Activated naive CD4-positive, alpha-beta T cell treated with anti-CD3 and anti-CD28 coated beads, Interleukin-2, amount 50 U/mL, for 72 hours (primary cell): Measurements from ENCODE around the gene KAT8. TPM values are rescaled to one million over a fixed set of nuclear protein-coding genes. Genes with fewer than 3 reads are reported as not detected.

ENCODE experiments used
- ATAC-seq, 2 donors: fragments of 150-1000 bp; cut with Tn5 transposase; 2 replicates each; pipeline ENCODE4 v1.10.0; 2021; ENCODE audit warnings: mild to moderate bottlenecking in 2 of 2, moderate library complexity in 2 of 2
- DNase-seq, 2 donors: peaks; one replicate each; pipeline ENCODE4 v3.0.0; 2021 to 2022; ENCODE audit warnings: low spot score in 2 of 2
- H3K27ac Mint-ChIP-seq, 2 donors: one replicate each; pipeline ENCODE4 v1.8.0; 2022; ENCODE audit warnings: mild to moderate bottlenecking in 2 of 2, mixed read lengths in 2 of 2
- H3K36me3 Mint-ChIP-seq, 2 donors: one replicate each; pipeline ENCODE4 v1.8.0; 2022; ENCODE audit warnings: mixed read lengths in 2 of 2
- H3K9me3 Mint-ChIP-seq, 2 donors: one replicate each; pipeline ENCODE4 v1.8.0; 2022; ENCODE audit warnings: mixed read lengths in 2 of 2
- total RNA-seq, 2 donors: library from RNA; stranded (reverse); gene quantifications; one replicate each; pipeline ENCODE4 v1.2.3, GENCODE V29; 2022

KAT8 gene
- total RNA-seq, 2 donors from 2014 or later, result 57.8 to 88.5 TPM

DNA sequence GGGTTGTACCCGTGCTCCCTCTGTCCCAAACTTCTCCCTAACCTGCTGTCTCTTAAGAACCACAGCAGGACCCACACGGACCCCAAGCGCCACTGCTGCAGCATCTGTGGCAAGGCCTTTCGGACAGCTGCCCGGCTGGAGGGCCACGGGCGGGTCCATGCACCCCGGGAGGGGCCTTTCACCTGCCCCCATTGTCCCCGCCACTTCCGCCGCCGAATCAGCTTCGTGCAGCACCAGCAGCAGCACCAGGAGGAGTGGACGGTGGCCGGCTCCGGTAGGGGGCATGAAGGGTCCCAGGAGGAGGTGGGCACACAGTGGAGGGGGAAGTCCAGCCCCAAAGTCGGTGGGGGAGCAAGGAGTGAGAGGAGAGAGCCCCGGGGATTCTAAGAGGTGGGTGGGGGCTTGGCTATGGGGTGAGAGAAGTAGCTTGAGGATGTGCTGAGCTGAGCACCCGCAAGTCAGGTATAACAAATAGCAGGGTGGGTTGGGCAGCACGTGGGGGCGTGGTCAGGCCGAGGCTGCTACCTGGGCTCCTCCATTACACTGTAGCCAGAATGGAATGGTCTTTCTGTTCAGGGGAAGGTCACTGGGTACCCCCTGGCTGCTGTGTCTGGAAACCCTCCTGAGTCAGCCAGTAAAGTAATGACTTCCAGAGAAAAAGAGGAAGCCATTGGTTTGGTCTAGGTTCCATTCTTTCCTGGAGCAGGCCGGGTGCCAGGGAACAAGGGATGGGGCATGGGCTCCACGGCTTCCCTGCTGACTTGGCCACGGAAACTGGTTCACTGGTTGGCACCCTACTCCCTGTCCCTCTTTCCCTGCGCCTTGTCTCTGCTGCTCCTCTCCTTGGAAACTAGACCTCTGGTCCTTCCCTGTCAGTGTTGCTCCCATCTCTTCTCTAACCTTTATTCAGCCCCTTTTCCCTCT is 35.8 kb upstream of the KAT8 start:
- ATAC-seq, result no peak
- DNase-seq, result no peak
- no peaks in the 10 kb centered on the region for H3K9me3 Mint-ChIP-seq
- H3K27ac Mint-ChIP-seq, result peak overlapping the region; percentile 48 to 71
- peaks cover 6 to 9% of the 10 kb centered on the region in 2 donors for H3K36me3 Mint-ChIP-seq

DNA sequence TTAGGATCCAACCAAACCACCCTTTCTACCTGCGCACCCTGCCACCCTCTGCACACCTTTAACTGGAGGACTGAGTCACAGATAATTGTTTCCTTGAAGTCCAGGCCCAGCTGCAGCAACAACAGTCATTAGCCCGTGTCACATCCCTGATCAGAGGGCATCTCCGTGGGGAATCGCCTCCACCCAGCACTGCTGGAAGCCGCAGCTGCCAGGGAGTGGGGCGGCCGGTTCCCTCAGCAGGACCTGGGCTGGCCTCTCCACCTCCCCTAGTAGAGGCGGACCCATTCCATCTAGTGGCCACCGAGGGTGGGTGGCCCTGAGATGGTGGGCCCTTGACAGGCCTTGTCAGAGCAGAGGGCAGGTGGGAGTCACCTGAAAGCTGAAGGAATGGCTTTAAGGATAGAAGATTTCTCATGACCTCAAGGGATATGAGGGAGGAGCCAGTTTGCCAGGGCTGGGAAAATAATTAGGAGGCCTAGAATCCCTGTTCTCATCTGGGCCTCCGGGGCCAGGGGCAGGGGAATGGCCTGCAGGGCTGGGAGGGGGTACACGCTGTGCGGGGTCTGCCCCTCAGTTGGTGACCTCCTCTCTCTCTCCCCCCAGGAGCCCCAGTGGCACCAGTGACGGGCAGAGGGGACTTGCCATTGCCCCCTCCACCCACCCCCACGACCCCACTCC is 35.0 kb upstream of the KAT8 start:
- ATAC-seq (no peak), DNase-seq (no peak)
- Mint-ChIP-seq H3K9me3 (no peaks in the 10 kb centered on the region), H3K36me3 (peaks cover 6 to 8% of the 10 kb centered on the region in 2 donors), H3K27ac (peak overlapping the region in 1 of 2 donors; percentile 48)

DNA sequence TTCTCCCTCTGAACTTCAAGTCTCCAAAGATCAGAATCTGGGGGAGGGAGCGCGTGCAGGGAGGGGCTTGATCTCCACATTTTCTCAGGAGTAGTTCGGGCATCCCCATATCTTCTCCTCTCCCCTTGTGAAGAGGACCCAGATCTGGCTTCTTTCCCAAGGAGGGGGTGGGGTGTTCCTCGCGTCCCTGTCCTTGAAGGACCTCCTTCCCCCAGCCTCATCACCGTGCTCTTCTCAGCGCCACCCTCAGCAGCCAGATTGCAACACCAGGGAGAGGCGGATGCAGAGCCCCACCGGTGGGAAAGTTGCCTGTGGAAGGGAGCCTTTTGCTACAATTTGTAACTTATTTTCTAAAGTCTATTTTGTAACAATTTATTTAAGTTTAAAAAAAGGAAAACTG is 34.4 kb upstream of the KAT8 start:
- H3K27ac Mint-ChIP-seq, result no peak overlapping the region
- H3K9me3 Mint-ChIP-seq, result no peaks in the 10 kb centered on the region
- H3K36me3 Mint-ChIP-seq, result peaks cover 3% of the 10 kb centered on the region in 2 donors
- no peak for DNase-seq
- no peak for ATAC-seq

DNA sequence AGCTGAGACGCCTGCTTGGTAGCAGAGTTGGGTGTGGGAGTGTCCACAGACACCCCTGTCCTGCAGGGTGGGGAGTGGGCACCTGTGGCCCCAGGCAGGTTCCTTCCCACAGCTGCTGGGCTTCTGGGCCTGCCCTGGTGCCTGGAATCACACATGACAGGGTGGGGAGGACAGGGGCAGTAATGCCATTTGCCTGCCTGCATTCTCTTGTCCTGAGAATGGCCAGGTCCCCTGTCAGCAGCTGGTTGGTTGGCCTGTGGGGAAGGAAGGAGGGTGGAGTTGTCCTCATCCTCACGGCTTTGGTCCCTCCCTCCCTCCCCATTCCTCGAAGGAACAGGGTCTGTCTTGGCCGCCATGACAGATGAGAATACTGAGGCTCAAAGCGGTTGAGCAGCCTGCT is 33.9 kb upstream of the KAT8 start:
- Mint-ChIP-seq H3K36me3 (no peaks in the 10 kb centered on the region), H3K27ac (no peak overlapping the region), H3K9me3 (no peaks in the 10 kb centered on the region)
- DNase-seq (no peak), ATAC-seq (no peak)

DNA sequence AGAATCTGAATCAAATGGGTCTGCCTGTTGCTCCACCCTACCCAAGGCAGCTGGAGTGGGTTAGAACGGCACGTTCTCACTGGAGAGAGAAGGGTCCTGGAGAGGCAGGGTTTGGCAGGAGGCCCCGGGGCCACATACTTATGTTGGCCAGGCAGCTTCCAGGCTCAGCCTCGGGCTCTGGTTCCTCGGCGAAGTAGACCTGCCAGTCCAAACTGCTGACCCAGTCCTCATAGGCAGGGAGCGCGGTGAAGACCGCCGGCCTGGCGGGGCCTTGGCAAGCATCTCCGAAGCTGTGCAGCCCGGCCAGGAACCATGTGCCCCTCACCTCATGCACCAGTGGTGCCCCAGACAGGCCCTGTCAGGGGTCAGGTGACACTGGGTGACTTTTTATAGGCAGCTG is 33.5 kb upstream of the KAT8 start:
- no peak for ATAC-seq
- H3K27ac Mint-ChIP-seq, result no peak overlapping the region
- DNase-seq, result no peak
- H3K36me3 Mint-ChIP-seq, result no peaks in the 10 kb centered on the region
- H3K9me3 Mint-ChIP-seq, result no peaks in the 10 kb centered on the region

DNA sequence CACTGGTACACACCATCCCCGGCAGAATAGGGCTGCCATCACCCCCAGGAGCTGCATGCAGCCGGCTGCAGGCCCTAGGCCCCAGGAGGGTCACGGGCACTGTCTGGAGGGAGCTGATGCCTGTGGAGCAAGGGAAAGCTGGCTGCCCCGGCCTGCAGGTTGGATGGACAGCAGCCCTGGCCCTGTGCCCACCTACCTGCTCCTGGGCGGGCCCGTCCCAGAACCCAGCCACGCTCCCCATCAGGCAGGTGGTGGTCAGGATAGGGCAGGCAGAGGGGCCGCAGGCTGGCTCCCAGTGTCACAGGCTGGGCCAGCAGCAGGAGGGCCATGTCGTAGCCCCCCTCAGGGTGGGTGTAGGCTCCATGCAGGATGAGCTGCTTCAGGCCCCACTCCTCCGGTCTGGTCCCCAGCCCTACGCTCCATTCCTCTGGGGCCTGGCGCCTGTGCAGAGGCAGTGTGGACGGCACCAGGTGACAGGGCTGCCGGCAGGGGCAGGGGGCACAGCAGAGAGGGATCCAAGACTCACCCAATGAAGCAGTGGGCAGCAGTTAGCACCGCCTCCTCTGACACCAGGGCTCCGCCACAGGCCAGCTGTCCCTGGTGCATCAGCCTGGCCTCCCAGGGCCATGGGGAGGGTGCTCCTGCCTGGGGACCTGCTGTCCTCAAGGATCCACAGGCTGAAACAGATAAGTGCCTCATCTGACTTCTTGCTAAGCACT is 32.7 kb upstream of the KAT8 start:
- ATAC-seq (peak in 1 of 2 donors; percentile 8), DNase-seq (no peak)
- peak overlapping the region in 1 of 2 donors; percentile 54 for H3K27ac Mint-ChIP-seq
- no peaks in the 10 kb centered on the region for H3K9me3 Mint-ChIP-seq
- H3K36me3 Mint-ChIP-seq, result no peaks in the 10 kb centered on the region

DNA sequence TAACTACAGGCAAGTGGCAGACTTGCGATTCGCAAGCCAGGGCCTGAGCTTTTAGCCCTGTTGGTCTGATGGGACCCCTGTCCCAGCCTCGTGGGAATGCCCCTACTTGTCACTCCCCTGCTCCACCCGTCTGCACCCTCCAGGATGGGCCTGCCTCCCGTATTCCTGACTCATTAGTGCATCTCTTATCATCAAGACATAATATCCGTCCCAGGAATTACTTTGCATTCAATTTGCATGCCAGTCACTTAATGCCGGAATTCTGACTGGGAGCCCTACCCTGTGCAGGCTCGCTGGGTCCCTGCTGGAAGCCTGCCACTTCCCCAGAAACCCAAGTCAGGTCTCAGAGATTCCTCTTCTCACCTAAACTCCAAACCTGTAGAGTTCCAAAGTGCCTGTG is 32.1 kb upstream of the KAT8 start:
- DNase-seq (no peak), ATAC-seq (no peak)
- H3K9me3 Mint-ChIP-seq, result no peaks in the 10 kb centered on the region
- peak overlapping the region in 1 of 2 donors; percentile 54 for H3K27ac Mint-ChIP-seq
- peaks cover 0 to under 1% of the 10 kb centered on the region in 2 donors for H3K36me3 Mint-ChIP-seq

DNA sequence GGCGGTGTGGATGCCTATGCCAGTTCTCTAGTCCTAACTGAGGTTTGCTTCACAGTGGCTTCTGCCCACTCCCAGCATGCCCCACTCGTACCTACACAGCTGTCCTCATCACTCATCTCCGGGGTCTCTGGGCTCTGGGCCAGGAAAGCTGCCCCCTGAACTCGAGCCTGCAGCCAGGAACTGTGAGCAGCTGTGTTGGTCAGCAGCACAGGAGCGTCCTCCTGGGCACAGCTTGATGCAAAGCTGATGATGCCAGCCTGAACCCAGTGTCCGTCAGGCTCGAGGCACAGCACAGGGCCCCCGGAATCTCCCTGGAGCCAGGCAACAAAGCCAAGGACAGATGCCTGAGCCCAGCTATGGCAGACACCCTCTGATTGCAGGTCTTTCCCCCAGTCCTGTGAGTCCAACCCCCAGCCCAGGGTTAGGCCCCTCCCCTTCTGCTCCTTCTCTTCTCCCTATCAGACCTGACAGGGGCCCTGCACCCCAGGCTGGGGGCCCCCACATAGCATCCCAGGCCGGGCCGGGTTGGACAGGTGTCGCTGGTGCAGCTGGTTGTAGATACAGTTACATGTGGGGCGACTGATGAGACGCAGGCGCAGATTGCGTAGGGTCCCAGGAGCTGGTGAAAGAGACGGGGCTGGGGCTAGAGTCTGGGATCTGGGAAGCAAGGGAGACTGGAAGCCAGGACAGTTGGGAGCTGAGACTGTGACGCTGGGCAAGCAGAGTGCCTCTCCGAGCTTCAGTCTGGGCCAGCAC is 31.4 kb upstream of the KAT8 start:
- Mint-ChIP-seq H3K27ac (peak overlapping the region in 1 of 2 donors; percentile 54), H3K36me3 (peaks cover 0 to 5% of the 10 kb centered on the region in 2 donors), H3K9me3 (no peaks in the 10 kb centered on the region)
- ATAC-seq (no peak), DNase-seq (no peak)

DNA sequence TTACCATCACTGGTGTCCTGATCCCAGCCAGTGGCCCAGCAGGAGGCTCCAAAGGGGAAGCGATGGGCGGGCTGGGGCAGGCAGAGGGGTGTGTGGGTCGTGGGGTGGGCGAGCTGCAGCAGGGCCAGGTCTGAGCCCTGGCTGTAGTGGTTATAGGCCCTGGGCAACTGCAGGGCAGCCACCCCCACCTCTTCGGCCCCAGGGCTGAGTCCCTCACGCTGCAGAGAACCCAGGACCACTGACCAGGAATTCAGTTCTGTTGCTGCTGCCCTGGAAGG is 30.9 kb upstream of the KAT8 start:
- H3K9me3 Mint-ChIP-seq, result no peaks in the 10 kb centered on the region
- H3K36me3 Mint-ChIP-seq, result peaks cover 0 to 5% of the 10 kb centered on the region in 2 donors
- H3K27ac Mint-ChIP-seq, result peak overlapping the region in 1 of 2 donors; percentile 54
- DNase-seq, result no peak
- no peak for ATAC-seq

DNA sequence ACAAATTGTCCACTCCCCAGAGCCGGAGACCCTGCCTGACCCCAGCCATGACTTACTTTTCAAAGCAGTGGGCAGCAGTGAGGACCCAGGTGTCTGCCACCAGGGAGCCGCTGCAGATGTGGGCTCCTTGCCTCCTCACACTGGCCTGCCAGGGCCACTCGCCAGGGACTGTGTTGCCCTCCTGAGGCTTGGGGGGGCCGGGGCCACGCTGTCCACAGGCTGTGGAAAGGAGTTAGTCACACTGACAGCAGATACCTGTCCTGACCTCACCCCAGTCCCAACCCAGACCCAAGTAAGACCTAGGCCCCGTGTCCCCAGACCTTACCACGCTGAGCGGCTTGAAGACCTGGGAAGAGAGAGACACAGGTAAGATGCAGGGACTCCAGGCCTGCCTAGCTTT is 30.0 kb upstream of the KAT8 start:
- DNase-seq (no peak), ATAC-seq (no peak)
- H3K9me3 Mint-ChIP-seq, result no peaks in the 10 kb centered on the region
- H3K27ac Mint-ChIP-seq, result peak overlapping the region in 1 of 2 donors; percentile 60
- H3K36me3 Mint-ChIP-seq, result peaks cover 0 to 5% of the 10 kb centered on the region in 2 donors

DNA sequence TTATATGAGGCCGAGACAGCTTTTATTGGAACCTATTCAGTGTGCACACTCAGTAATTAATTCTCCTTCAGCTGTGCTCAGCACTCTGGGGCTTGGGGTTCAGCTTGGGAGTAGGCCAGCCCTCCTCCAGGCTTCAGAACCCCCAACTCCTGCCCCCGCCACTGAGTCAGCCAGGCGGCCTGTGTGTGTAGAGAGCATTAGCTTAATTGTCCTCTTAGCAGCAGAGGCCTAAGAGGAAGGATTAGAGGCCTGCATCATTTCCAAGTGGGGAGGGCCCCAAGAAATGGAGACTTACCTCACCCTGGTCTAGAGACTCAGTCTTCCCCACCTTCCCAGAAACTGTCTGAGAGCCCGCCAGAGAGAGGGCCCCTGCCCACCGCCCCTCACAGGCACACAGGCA is 29.5 kb upstream of the KAT8 start:
- DNase-seq (no peak), ATAC-seq (no peak)
- Mint-ChIP-seq H3K9me3 (no peaks in the 10 kb centered on the region), H3K36me3 (peaks cover 0 to 5% of the 10 kb centered on the region in 2 donors), H3K27ac (peak overlapping the region in 1 of 2 donors; percentile 27)

DNA sequence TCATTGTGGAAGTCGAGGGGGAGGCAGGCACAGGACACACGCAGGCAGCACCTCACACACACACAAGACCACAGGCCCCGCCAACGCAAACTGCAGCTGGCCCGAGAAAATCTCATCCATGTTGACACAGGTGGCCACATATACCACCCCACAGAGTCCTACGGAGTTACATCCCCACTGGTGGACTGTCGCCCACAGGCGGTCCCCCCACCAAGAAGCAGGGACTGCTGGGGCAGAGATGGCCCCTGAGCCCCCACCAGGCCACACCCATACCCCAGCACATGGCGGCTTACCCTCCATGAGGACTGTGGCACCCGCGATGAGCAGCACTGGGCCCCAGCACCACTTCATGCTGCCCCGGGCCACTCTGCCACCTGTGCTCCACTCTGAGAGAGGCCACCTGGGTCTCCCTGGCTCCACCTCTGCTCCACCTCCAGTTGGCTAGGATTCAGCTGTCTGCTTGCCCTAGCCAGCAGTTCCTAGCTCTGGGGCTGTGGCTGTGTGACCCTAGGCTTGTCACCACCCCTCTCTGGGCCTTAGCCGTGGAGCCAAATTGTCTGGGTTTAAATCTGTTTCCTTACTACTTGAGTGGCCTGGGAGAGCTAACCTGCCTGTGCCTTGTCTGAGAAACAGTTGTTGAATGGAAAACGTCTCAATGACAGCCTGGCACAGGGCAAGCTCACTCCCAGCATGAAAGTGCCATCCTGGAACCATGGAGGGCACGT is 28.8 kb upstream of the KAT8 start, which contains the start of gene PRSS53:
Gene PRSS53 (minus strand): TSS at position 485 of the 725 bp plus-strand sequence. CDS start 134 bp downstream, at position 351.
- peaks cover 0 to 5% of the 10 kb centered on the region in 2 donors for H3K36me3 Mint-ChIP-seq
- H3K27ac Mint-ChIP-seq, result peak within 1 kb of the TSS; percentile 27 to 84
- ATAC-seq (no peak), DNase-seq (no peak)
- H3K9me3 Mint-ChIP-seq, result no peaks in the 10 kb centered on the region

DNA sequence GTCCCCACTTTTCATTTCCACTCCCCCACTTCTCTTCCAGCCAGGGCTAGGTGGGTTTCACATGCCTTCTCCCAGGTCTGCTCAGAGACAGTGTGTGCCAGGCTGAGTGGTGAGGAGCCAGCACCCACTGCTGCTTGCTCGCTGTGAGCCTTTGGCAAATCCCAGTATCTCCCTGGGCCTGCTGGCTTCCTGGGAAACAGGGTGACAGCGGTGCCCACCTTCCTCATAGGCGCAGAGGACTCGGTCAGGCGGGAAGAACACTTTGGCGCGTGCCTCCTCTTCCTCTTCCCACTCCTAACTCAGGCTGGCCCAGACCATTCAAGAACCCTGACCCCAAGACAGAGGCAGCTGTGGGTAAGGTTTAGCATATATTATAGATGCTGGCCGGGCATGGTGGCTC is 28.3 kb upstream of the KAT8 start:
- no peak for DNase-seq
- Mint-ChIP-seq H3K27ac (peak overlapping the region; percentile 27 to 84), H3K36me3 (peaks cover 4 to 10% of the 10 kb centered on the region in 2 donors), H3K9me3 (no peaks in the 10 kb centered on the region)
- no peak for ATAC-seq

DNA sequence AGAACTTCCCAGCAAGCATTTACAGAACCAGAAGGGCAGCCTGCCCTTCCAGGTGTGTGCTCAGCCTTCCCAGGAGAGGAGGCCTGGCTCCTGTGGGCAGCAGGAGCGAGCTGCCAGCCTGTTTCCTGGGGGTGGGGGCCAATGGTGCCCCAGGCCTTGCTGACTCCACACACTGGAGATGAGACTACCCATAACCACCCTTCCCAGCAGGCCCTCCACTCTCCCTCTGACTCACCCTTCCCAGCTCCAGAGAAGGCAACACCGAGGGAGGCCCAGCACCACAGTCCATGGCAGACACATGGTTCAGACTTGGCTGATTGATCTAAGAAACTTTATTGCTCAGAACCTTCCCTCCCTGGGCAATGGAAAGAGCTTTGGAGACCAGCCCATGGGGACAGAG is 26.9 kb upstream of the KAT8 start:
- ATAC-seq, result no peak
- H3K36me3 Mint-ChIP-seq, result peaks cover 7 to 15% of the 10 kb centered on the region in 2 donors
- no peak for DNase-seq
- peak overlapping the region in 1 of 2 donors; percentile 96 for H3K27ac Mint-ChIP-seq
- no peaks in the 10 kb centered on the region for H3K9me3 Mint-ChIP-seq

DNA sequence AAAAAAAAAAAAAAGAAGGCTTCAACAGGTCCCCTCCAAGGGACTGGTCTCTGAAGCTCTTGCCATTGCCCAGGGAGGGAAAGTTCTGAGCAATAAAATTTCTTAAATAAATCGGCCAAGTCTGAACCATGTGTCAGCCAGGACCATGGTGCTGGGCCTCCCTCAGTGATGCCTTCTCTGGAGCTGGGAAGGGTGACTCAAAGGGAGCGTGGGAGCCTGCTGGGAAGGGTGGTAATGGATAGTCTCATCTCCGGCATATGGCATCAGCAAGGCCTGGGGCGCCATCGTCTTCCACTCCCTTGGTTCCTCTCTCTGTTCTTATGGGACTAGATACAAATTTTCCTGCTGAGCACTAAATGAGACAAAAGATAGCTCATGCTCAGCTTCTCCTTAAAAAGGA is 25.1 kb upstream of the KAT8 start:
- peaks cover 7 to 15% of the 10 kb centered on the region in 2 donors for H3K36me3 Mint-ChIP-seq
- H3K9me3 Mint-ChIP-seq, result no peaks in the 10 kb centered on the region
- DNase-seq (no peak), ATAC-seq (no peak)
- no peak overlapping the region for H3K27ac Mint-ChIP-seq
